ENCODE results near the gene NENF.

The NENF gene

GRCh38 chr1:212450331-212450881, 17.7 kb downstream of the NENF start:
- no peak overlapping the region for H3K9ac ChIP-seq
- H3K4me3 ChIP-seq (IDR thresholded peaks at IDR 0.05; ENCODE audit: insufficient read depth, low read depth, low read length) = no peak overlapping the region
- no peak overlapping the region for H3K4me2 ChIP-seq
- no peak overlapping the region for H2AFZ ChIP-seq (ENCODE audit: low read depth)
- no peaks in the 10 kb centered on the region for H3K36me3 ChIP-seq (ENCODE audit: insufficient read depth)
- no peak overlapping the region for H3K27ac ChIP-seq
- H3K79me2 ChIP-seq (ENCODE audit: insufficient read depth, low read depth) = no peaks in the 10 kb centered on the region
- no peaks in the 10 kb centered on the region for H3K27me3 ChIP-seq (ENCODE audit: insufficient read depth, low read depth)
- no peaks in the 10 kb centered on the region for H4K20me1 ChIP-seq (ENCODE audit: insufficient read depth)
- no peaks in the 10 kb centered on the region for H3K4me1 ChIP-seq (ENCODE audit: low read depth, poor library complexity, severe bottlenecking)
- TF ChIP-seq CTCF (conservative IDR thresholded peaks at IDR 0.05; ENCODE audit: low read depth, low read length) = no peak

DNA sequence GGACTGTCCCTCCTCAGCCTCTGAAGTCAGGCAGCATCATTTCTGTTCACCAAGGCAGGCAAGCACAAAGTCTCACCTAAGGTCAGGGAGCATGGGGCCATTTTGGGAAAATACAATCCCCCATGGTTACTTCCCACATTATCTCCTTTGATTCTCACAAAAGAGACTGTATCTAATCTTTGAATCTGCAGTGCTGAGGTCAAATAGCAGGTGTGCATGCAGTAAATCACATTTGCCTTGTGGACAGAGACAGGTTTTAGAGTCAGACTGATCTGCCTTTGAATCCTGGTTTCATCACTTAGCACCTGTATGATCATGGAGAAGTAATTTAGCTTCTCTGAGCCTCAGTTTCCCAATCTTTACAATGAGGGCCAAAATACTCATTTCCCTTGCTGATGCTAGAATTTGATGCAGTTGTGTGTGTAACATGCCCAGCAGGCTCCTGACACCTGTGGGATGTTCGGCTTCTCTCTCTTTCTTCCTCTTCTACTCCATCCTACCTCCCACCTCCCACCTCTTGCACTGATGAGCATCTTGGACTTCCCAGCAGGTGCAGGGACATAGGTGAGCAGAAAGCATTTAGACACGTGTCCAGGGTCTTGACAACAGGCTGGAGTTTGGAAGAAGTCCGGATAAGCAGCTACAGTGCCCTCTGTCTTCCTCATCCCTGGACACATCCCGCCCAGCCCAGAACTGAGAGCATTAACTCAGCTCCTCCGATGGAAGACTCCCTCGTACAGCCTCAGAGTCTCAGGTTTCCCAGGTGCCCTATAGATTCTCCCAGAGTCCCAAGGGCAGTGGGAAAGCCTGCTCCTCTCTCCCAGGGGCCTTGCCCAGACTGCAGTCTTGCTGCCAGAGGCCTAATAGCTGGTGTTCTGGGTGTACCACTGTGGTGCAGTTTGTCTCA, 18.9 kb downstream of the NENF start:
- Histone ChIP-seq H3K4me1 (ENCODE audit: low read depth, poor library complexity, severe bottlenecking) (peaks cover 7% of the 10 kb centered on the region), H3K4me3 (IDR thresholded peaks at IDR 0.05; ENCODE audit: insufficient read depth, low read depth, low read length) (no peak overlapping the region), H3K9ac (no peak overlapping the region), H3K79me2 (ENCODE audit: insufficient read depth, low read depth) (no peaks in the 10 kb centered on the region), H3K4me2 (no peak overlapping the region), H3K27ac (no peak overlapping the region), H4K20me1 (ENCODE audit: insufficient read depth) (no peaks in the 10 kb centered on the region), H3K27me3 (ENCODE audit: insufficient read depth, low read depth) (no peaks in the 10 kb centered on the region), H3K36me3 (ENCODE audit: insufficient read depth) (no peaks in the 10 kb centered on the region), H2AFZ (ENCODE audit: low read depth) (no peak overlapping the region)
- TF ChIP-seq CTCF (conservative IDR thresholded peaks at IDR 0.05; ENCODE audit: low read depth, low read length) = no peak

DNA sequence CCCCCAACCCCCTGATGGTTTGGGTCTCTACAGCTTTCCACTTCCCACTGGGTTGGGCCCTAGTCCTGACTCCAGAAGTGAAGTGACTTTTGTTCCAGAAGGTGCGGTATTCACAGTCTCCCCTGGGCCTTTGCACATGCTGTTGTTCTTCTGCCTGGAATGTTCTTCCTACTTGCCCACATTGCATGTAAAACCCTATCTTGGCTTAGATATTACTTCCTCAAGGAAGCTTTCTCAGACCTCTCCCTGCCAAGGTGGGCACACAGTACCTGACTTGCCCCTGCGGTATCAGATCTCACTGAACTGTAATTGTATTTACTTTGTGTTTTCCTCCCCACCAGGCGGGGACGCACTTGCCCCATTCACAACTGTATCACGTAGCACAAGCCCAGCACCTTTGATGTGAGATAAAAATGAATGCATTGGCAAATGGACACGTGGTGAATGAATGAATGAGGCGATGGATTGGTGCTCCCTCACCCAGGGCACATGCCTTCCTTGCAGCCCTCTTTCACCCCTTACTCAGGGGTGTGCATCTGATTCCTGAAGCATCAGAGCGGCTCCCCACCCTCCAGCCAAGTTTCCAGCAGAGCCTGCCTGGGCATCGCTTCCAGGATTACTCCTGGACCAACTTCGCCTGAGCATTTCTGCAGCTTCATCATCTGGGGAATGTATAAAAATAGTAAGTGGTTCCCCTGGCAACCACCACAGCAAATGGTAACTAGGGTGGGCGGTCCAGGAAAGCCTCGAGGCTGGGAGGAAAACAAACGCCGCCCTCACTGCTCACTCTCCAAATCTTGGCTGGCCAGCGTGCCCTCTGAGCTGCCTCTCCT, 19.8 kb downstream of the NENF start:
- no peak for TF ChIP-seq CTCF (conservative IDR thresholded peaks at IDR 0.05; ENCODE audit: low read depth, low read length)
- H3K4me1 ChIP-seq (ENCODE audit: low read depth, poor library complexity, severe bottlenecking) = peaks cover 10% of the 10 kb centered on the region
- no peaks in the 10 kb centered on the region for H3K79me2 ChIP-seq (ENCODE audit: insufficient read depth, low read depth)
- no peak overlapping the region for H2AFZ ChIP-seq (ENCODE audit: low read depth)
- H3K4me3 ChIP-seq (IDR thresholded peaks at IDR 0.05; ENCODE audit: insufficient read depth, low read depth, low read length) = no peak overlapping the region
- H3K9ac ChIP-seq = no peak overlapping the region
- no peaks in the 10 kb centered on the region for H4K20me1 ChIP-seq (ENCODE audit: insufficient read depth)
- H3K27ac ChIP-seq = no peak overlapping the region
- no peaks in the 10 kb centered on the region for H3K27me3 ChIP-seq (ENCODE audit: insufficient read depth, low read depth)
- no peaks in the 10 kb centered on the region for H3K36me3 ChIP-seq (ENCODE audit: insufficient read depth)
- no peak overlapping the region for H3K4me2 ChIP-seq

GRCh38 chr1:212453156-212453857, 20.6 kb downstream of the NENF start:
- no peaks in the 10 kb centered on the region for H4K20me1 ChIP-seq (ENCODE audit: insufficient read depth)
- no peak overlapping the region for H3K9ac ChIP-seq
- no peaks in the 10 kb centered on the region for H3K36me3 ChIP-seq (ENCODE audit: insufficient read depth)
- no peak for TF ChIP-seq CTCF (conservative IDR thresholded peaks at IDR 0.05; ENCODE audit: low read depth, low read length)
- no peak overlapping the region for H3K4me2 ChIP-seq
- H3K27ac ChIP-seq = no peak overlapping the region
- no peak overlapping the region for H2AFZ ChIP-seq (ENCODE audit: low read depth)
- no peaks in the 10 kb centered on the region for H3K27me3 ChIP-seq (ENCODE audit: insufficient read depth, low read depth)
- peaks cover 11% of the 10 kb centered on the region for H3K4me1 ChIP-seq (ENCODE audit: low read depth, poor library complexity, severe bottlenecking)
- H3K79me2 ChIP-seq (ENCODE audit: insufficient read depth, low read depth) = no peaks in the 10 kb centered on the region
- H3K4me3 ChIP-seq (IDR thresholded peaks at IDR 0.05; ENCODE audit: insufficient read depth, low read depth, low read length) = no peak overlapping the region
